Transverse colon (tissue), 4 donors: ENCODE results near the gene UGT2A3. TPM values are rescaled to one million over a fixed set of nuclear protein-coding genes. Genes with fewer than 3 reads are reported as not detected.
"Not testable (repeated sequence)": the region's sequence is repeated elsewhere in the genome, so short reads cannot be mapped to it uniquely, and the experiment has no call there.

Source experiments
- DNase-seq: peaks from one replicate; pipeline ENCODE4 v3.0.0-alpha.2; 2019
- H3K27ac ChIP-seq, 4 donors: fragments of 200-600 bp; sonication (generic); 2 replicates each; pipeline ENCODE4 v1.5.1; 2016 to 2018; ENCODE audit warnings: inconsistent platforms in 4 of 4
- H3K27me3 ChIP-seq: fragments of 200-600 bp; sonication (generic); 2 replicates; pipeline ENCODE4 v1.5.1; 2017; ENCODE audit warnings: inconsistent platforms
- H3K36me3 ChIP-seq, 4 donors: fragments of 200-600 bp; sonication (generic); 2 replicates each; pipeline ENCODE4 v1.5.1; 2017 to 2019; ENCODE audit warnings: inconsistent platforms in 4 of 4
- H3K4me1 ChIP-seq, 4 donors: fragments of 200-600 bp; sonication (generic); 2 replicates each; pipeline ENCODE4 v1.5.1; 2017 to 2020; ENCODE audit warnings: inconsistent platforms in 4 of 4
- H3K4me3 ChIP-seq, 4 donors: fragments of 200-600 bp; sonication (generic); 1 replicate in 1 of 4; 2 replicates in 3 of 4; pipeline versions ENCODE4 v1.5.1 to v1.6.1; 2017 to 2019; ENCODE audit warnings: inconsistent platforms in 4 of 4
- H3K9me3 ChIP-seq, 2 donors: fragments of 200-600 bp; sonication (generic); 2 replicates each; pipeline ENCODE4 v1.5.1; 2017 to 2019; ENCODE audit warnings: inconsistent platforms in 2 of 2
- CTCF ChIP-seq, 5 experiments: fragments of 200-600 bp in 3 of 5; fragments of 450-650 bp in 2 of 5; sonication (generic) in 3 of 5; IDR thresholded peaks; 1 replicate in 2 of 5; 2 replicates in 3 of 5; pipeline ENCODE4 v1.5.1; 2016 to 2017; ENCODE audit warnings: antibody characterized with exemption in 5 of 5, inconsistent platforms in 3 of 5, mild to moderate bottlenecking in 2 of 5, moderate library complexity in 1 of 5
- EP300 ChIP-seq: sonication (generic); formaldehyde crosslinking; IDR thresholded peaks from one replicate; pipeline ENCODE4 v1.6.1; 2017; ENCODE audit warnings: antibody characterized with exemption, low read depth
- POLR2A ChIP-seq: fragments of 450-650 bp; IDR thresholded peaks from one replicate; pipeline ENCODE4 v1.6.1; 2016; ENCODE audit warnings: antibody characterized with exemption, mild to moderate bottlenecking, moderate library complexity
- POLR2AphosphoS5 ChIP-seq, 3 donors: sonication (generic); formaldehyde crosslinking; IDR thresholded peaks; one replicate each; pipeline ENCODE4 v1.6.1; 2016; ENCODE audit warnings: antibody characterized with exemption in 3 of 3
- WGBS, 2 donors: methylation state at CpG; one replicate each; pipeline ENCODE4 v1.1.5; 2018; ENCODE audit warnings: low coverage in 1 of 2; 5-methylcytosine and 5-hydroxymethylcytosine counted together
- in situ Hi-C, 4 donors: fragments of 200-750 bp; cut with MboI; loops; one replicate each; pipeline versions ENCODE4 v1.15.0 to v1.15.1; 2017; ENCODE audit warnings: low sequenced_read_pairs in 3 of 4, low pct_ligation_motif_present in 1 of 4, low pct_unique_long_range_greater_than_20kb in 1 of 4
- intact Hi-C: fragments of 100-400 bp; cut with DNase I; formaldehyde crosslinking; loops from one replicate; pipeline ENCODE4 v1.15.1; 2023; ENCODE audit warnings: low total_unique reads
- total RNA-seq, 4 donors: library from RNA; depleted of rRNA; stranded (reverse); fragments of >200 nt; gene quantifications; one replicate each; pipeline ENCODE4 v1.1.0, GENCODE V29; 2016

UGT2A3 gene
- total RNA-seq, 4 donors from 2014 or later, result 28.5 to 185 (median 90.3) TPM

- 35 to 49% methylated on average over 2 of the region's 2 CpGs for WGBS, 2 donors
- peak overlapping the region; percentile 64 to 74 (median 74) for H3K27ac ChIP-seq
- no peaks in the 10 kb centered on the region for H3K36me3 ChIP-seq
- H3K9me3 ChIP-seq, result no peaks in the 10 kb centered on the region
- no peaks in the 10 kb centered on the region for H3K27me3 ChIP-seq
- TF ChIP-seq CTCF (IDR thresholded peaks at IDR 0.05), result peak in 2 of 5 experiments; percentile 14 to 26
- TF ChIP-seq POLR2AphosphoS5 (IDR thresholded peaks at IDR 0.05), result no peak
- intact Hi-C loops, result no loop called here
- H3K4me1 ChIP-seq, result peaks cover 4 to 41% (median 15%) of the 10 kb centered on the region in 4 donors
- no peak overlapping the region for H3K4me3 ChIP-seq
- in situ Hi-C loops, result no loop called here
- DNase-seq, result no peak
Observed at GRCh38 chr4:68960294-68961163, 8.9 kb upstream of the UGT2A3 start.

GRCh38 chr4:68959085-68959484 is 7.5 kb upstream of the UGT2A3 start:
- intact Hi-C loops, in situ Hi-C loops, H3K4me3 ChIP-seq, H3K27ac ChIP-seq, H3K36me3 ChIP-seq, H3K9me3 ChIP-seq, H3K27me3 ChIP-seq, DNase-seq: not testable (repeated sequence)
- peaks cover 4 to 46% (median 16%) of the 10 kb centered on the region in 4 donors for H3K4me1 ChIP-seq
- WGBS, 2 donors, result 88 to 89% methylated on average over 2 of the region's 2 CpGs

- 48 to 53% methylated on average over 3 of the region's 3 CpGs for WGBS, 2 donors
- peak overlapping the region in 1 of 4 donors; percentile 18 for H3K27ac ChIP-seq
- no peaks in the 10 kb centered on the region for H3K27me3 ChIP-seq
- DNase-seq, result no peak
- no peaks in the 10 kb centered on the region for H3K9me3 ChIP-seq
- H3K4me1 ChIP-seq, result peaks cover 0 to 14% (median 4%) of the 10 kb centered on the region in 4 donors
- intact Hi-C loops (no loop called here), in situ Hi-C loops (no loop called here)
- no peak for TF ChIP-seq POLR2A
- TF ChIP-seq POLR2AphosphoS5 (IDR thresholded peaks at IDR 0.05), result no peak
- TF ChIP-seq CTCF (IDR thresholded peaks at IDR 0.05), result no peak
- TF ChIP-seq EP300, result no peak
- H3K4me3 ChIP-seq, result no peak overlapping the region
- no peaks in the 10 kb centered on the region for H3K36me3 ChIP-seq
Observed at GRCh38 chr4:68954126-68954525, 2.5 kb upstream of the UGT2A3 start.

- H3K27me3 ChIP-seq, result no peaks in the 10 kb centered on the region
- intact Hi-C loops, result no loop called here
- no peaks in the 10 kb centered on the region for H3K9me3 ChIP-seq
- in situ Hi-C loops, result no loop called here
- no peak overlapping the region for H3K4me3 ChIP-seq
- DNase-seq, result no peak
- WGBS, 2 donors, result 47 to 53% methylated on average over 2 of the region's 2 CpGs
- TF ChIP-seq POLR2AphosphoS5 (IDR thresholded peaks at IDR 0.05) (no peak), POLR2A (no peak)
- H3K27ac ChIP-seq, result no peak overlapping the region
- H3K36me3 ChIP-seq, result no peaks in the 10 kb centered on the region
- H3K4me1 ChIP-seq, result peaks cover 0 to 14% (median 4%) of the 10 kb centered on the region in 4 donors
Observed at GRCh38 chr4:68953056-68953596, 1.5 kb upstream of the UGT2A3 start.

- 24 to 43% methylated on average over 1 to 2 of the region's 2 CpGs for WGBS, 2 donors
- in situ Hi-C loops, result no loop called here
- H3K27ac ChIP-seq, result peak overlapping the region; percentile 72 to 84 (median 79)
Observed at GRCh38 chr4:68951806-68952585, 392 bp upstream of the UGT2A3 start.

More at GRCh38 chr4:68951806-68952585, 392 bp upstream of the UGT2A3 start:
- intact Hi-C loops, result no loop called here
- Histone ChIP-seq H3K9me3 (no peaks in the 10 kb centered on the region), H3K4me1 (peaks cover 0 to 14% (median 4%) of the 10 kb centered on the region in 4 donors), H3K27me3 (no peaks in the 10 kb centered on the region), H3K36me3 (no peaks in the 10 kb centered on the region), H3K4me3 (peak overlapping the region in 1 of 4 donors; percentile 32)
- DNase-seq, result no peak
- no peak for TF ChIP-seq CTCF (IDR thresholded peaks at IDR 0.05)
- no peak for TF ChIP-seq EP300
- no peak for TF ChIP-seq POLR2AphosphoS5 (IDR thresholded peaks at IDR 0.05)
- TF ChIP-seq POLR2A, result no peak
